ENCODE data around the gene EPDR1.

The EPDR1 gene

GRCh38 chr7:37973915-37974314, 53.5 kb downstream of the EPDR1 start:
- H3K9me3 Mint-ChIP-seq = no peaks in the 10 kb centered on the region
- peaks cover 6% of the 10 kb centered on the region for H3K4me1 Mint-ChIP-seq (ENCODE audit: low read depth)
- intact Hi-C loops (cut with micrococcal nuclease) = no loop called here

GRCh38 chr7:37974711-37975110, 54.3 kb downstream of the EPDR1 start:
- H3K9me3 Mint-ChIP-seq = no peaks in the 10 kb centered on the region
- no peak overlapping the region for H3K4me3 Mint-ChIP-seq
- H3K27ac Mint-ChIP-seq = no peak overlapping the region
- intact Hi-C loops (cut with micrococcal nuclease) = no loop called here
- H3K27me3 Mint-ChIP-seq = no peaks in the 10 kb centered on the region
- H3K4me1 Mint-ChIP-seq (ENCODE audit: low read depth) = peaks cover 6% of the 10 kb centered on the region
- H3K36me3 Mint-ChIP-seq (ENCODE audit: low read depth) = no peaks in the 10 kb centered on the region

More at GRCh38 chr7:37973915-37974314, 53.5 kb downstream of the EPDR1 start:
- no peaks in the 10 kb centered on the region for H3K36me3 Mint-ChIP-seq (ENCODE audit: low read depth)
- no peak overlapping the region for H3K27ac Mint-ChIP-seq
- H3K27me3 Mint-ChIP-seq = no peaks in the 10 kb centered on the region
- H3K4me3 Mint-ChIP-seq = no peak overlapping the region

GRCh38 chr7:37977243-37977642, 56.8 kb downstream of the EPDR1 start:
- intact Hi-C loops (cut with micrococcal nuclease) = no loop called here
- Mint-ChIP-seq H3K4me1 (ENCODE audit: low read depth) (peaks cover 10% of the 10 kb centered on the region), H3K4me3 (no peak overlapping the region), H3K36me3 (ENCODE audit: low read depth) (no peaks in the 10 kb centered on the region), H3K27me3 (no peaks in the 10 kb centered on the region), H3K9me3 (no peaks in the 10 kb centered on the region), H3K27ac (no peak overlapping the region)

- intact Hi-C loops (cut with micrococcal nuclease) = no loop called here
- H3K36me3 Mint-ChIP-seq (ENCODE audit: low read depth) = no peaks in the 10 kb centered on the region
Observed at GRCh38 chr7:37981664-37982063, 61.2 kb downstream of the EPDR1 start.

GRCh38 chr7:37982423-37982822, 62.0 kb downstream of the EPDR1 start:
- Mint-ChIP-seq H3K9me3 (no peaks in the 10 kb centered on the region), H3K4me1 (ENCODE audit: low read depth) (peaks cover 31% of the 10 kb centered on the region), H3K27me3 (no peaks in the 10 kb centered on the region), H3K36me3 (ENCODE audit: low read depth) (no peaks in the 10 kb centered on the region), H3K4me3 (no peak overlapping the region), H3K27ac (no peak overlapping the region)
- intact Hi-C loops (cut with micrococcal nuclease) = no loop called here

More at GRCh38 chr7:37981664-37982063, 61.2 kb downstream of the EPDR1 start:
- no peak overlapping the region for H3K4me3 Mint-ChIP-seq
- H3K27me3 Mint-ChIP-seq = no peaks in the 10 kb centered on the region
- no peak overlapping the region for H3K27ac Mint-ChIP-seq
- H3K4me1 Mint-ChIP-seq (ENCODE audit: low read depth) = peaks cover 27% of the 10 kb centered on the region
- no peaks in the 10 kb centered on the region for H3K9me3 Mint-ChIP-seq

GRCh38 chr7:37984750-37985390, 64.4 kb downstream of the EPDR1 start:
- H3K27ac Mint-ChIP-seq = no peak overlapping the region
- H3K27me3 Mint-ChIP-seq = no peaks in the 10 kb centered on the region
- H3K36me3 Mint-ChIP-seq (ENCODE audit: low read depth) = no peaks in the 10 kb centered on the region

GRCh38 chr7:37986908-37987330, 66.5 kb downstream of the EPDR1 start:
- peak overlapping the region; percentile 83 for H3K27ac Mint-ChIP-seq
- H3K27me3 Mint-ChIP-seq = no peaks in the 10 kb centered on the region
- H3K9me3 Mint-ChIP-seq = no peaks in the 10 kb centered on the region
- no peaks in the 10 kb centered on the region for H3K36me3 Mint-ChIP-seq (ENCODE audit: low read depth)
- intact Hi-C loops (cut with micrococcal nuclease) = loop anchor here (5.0 kb wide), 1 partner anchor 70 kb away; the partner anchor contains the start of gene SFRP4
- peaks cover 45% of the 10 kb centered on the region for H3K4me1 Mint-ChIP-seq (ENCODE audit: low read depth)
- H3K4me3 Mint-ChIP-seq = no peak overlapping the region

More at GRCh38 chr7:37984750-37985390, 64.4 kb downstream of the EPDR1 start:
- Mint-ChIP-seq H3K4me1 (ENCODE audit: low read depth) (peaks cover 46% of the 10 kb centered on the region), H3K4me3 (no peak overlapping the region), H3K9me3 (no peaks in the 10 kb centered on the region)
- intact Hi-C loops (cut with micrococcal nuclease) = loop anchor here (5.0 kb wide), 1 partner anchor 68 kb away; the partner anchor contains the start of gene SFRP4

GRCh38 chr7:37987732-37988131, 67.3 kb downstream of the EPDR1 start:
- intact Hi-C loops (cut with micrococcal nuclease) = loop anchor here (5.0 kb wide), 1 partner anchor 70 kb away; the partner anchor contains the start of gene SFRP4
- no peak overlapping the region for H3K4me3 Mint-ChIP-seq
- peaks cover 40% of the 10 kb centered on the region for H3K4me1 Mint-ChIP-seq (ENCODE audit: low read depth)
- no peaks in the 10 kb centered on the region for H3K36me3 Mint-ChIP-seq (ENCODE audit: low read depth)
- H3K9me3 Mint-ChIP-seq = no peaks in the 10 kb centered on the region
- H3K27me3 Mint-ChIP-seq = no peaks in the 10 kb centered on the region
- H3K27ac Mint-ChIP-seq = peak overlapping the region; percentile 83

GRCh38 chr7:37988721-37989650, 68.5 kb downstream of the EPDR1 start:
- Mint-ChIP-seq H3K36me3 (ENCODE audit: low read depth) (peaks cover 5% of the 10 kb centered on the region), H3K4me1 (ENCODE audit: low read depth) (peaks cover 34% of the 10 kb centered on the region), H3K9me3 (no peaks in the 10 kb centered on the region), H3K27me3 (no peaks in the 10 kb centered on the region), H3K27ac (peak overlapping the region; percentile 83), H3K4me3 (no peak overlapping the region)
- intact Hi-C loops (cut with micrococcal nuclease) = loop anchor here (5.0 kb wide), 1 partner anchor 72 kb away; the partner anchor contains the start of gene SFRP4

- no peak overlapping the region for H3K4me3 Mint-ChIP-seq
- no peaks in the 10 kb centered on the region for H3K9me3 Mint-ChIP-seq
- H3K4me1 Mint-ChIP-seq (ENCODE audit: low read depth) = peaks cover 34% of the 10 kb centered on the region
- intact Hi-C loops (cut with micrococcal nuclease) = no loop called here
- peak overlapping the region; percentile 54 for H3K27ac Mint-ChIP-seq
- H3K27me3 Mint-ChIP-seq = no peaks in the 10 kb centered on the region
- H3K36me3 Mint-ChIP-seq (ENCODE audit: low read depth) = peaks cover 5% of the 10 kb centered on the region
Observed at GRCh38 chr7:37990337-37990736, 69.9 kb downstream of the EPDR1 start.

GRCh38 chr7:37993060-37993501, 72.6 kb downstream of the EPDR1 start:
- intact Hi-C loops (cut with micrococcal nuclease) = no loop called here
- Mint-ChIP-seq H3K4me1 (ENCODE audit: low read depth) (peaks cover 20% of the 10 kb centered on the region), H3K27ac (peak overlapping the region; percentile 55), H3K36me3 (ENCODE audit: low read depth) (peaks cover 5% of the 10 kb centered on the region), H3K9me3 (no peaks in the 10 kb centered on the region), H3K27me3 (no peaks in the 10 kb centered on the region), H3K4me3 (no peak overlapping the region)

- intact Hi-C loops (cut with micrococcal nuclease) = no loop called here
- H3K27ac Mint-ChIP-seq = no peak overlapping the region
- H3K9me3 Mint-ChIP-seq = no peaks in the 10 kb centered on the region
- H3K4me1 Mint-ChIP-seq (ENCODE audit: low read depth) = no peaks in the 10 kb centered on the region
- H3K27me3 Mint-ChIP-seq = no peaks in the 10 kb centered on the region
- no peak overlapping the region for H3K4me3 Mint-ChIP-seq
- no peaks in the 10 kb centered on the region for H3K36me3 Mint-ChIP-seq (ENCODE audit: low read depth)
Observed at GRCh38 chr7:37999673-38000072, 79.2 kb downstream of the EPDR1 start.

- Mint-ChIP-seq H3K27ac (no peak overlapping the region), H3K4me1 (ENCODE audit: low read depth) (no peaks in the 10 kb centered on the region), H3K9me3 (no peaks in the 10 kb centered on the region), H3K36me3 (ENCODE audit: low read depth) (no peaks in the 10 kb centered on the region), H3K27me3 (no peaks in the 10 kb centered on the region), H3K4me3 (no peak overlapping the region)
- intact Hi-C loops (cut with micrococcal nuclease) = no loop called here
Observed at GRCh38 chr7:38000272-38000671, 79.8 kb downstream of the EPDR1 start.

All from dendritic cell treated with granulocyte-macrophage colony-stimulating factor and Interleukin-4, amounts not matched to agents 40 ng/mL and 50 ng/mL, for 4 days (primary cell).